DOHH2 (cell line): ENCODE measurements around the gene NDFIP2.
"Not testable (repeated sequence)": the region's sequence is repeated elsewhere in the genome, so short reads cannot be mapped to it uniquely, and the experiment has no call there.

Source experiments
- H3F3A ChIP-seq: fragments of 200-600 bp; sonication (generic), shearing (Covaris generic); 2 replicates; pipeline ENCODE4 v1.6.0; 2016; ENCODE audit warnings: antibody characterized with exemption, mild to moderate bottlenecking; ENCODE audit not compliant: control insufficient read depth, insufficient read depth
- H3K27ac ChIP-seq: fragments of 200-600 bp; sonication (generic); 2 replicates; pipeline ENCODE4 v1.5.1; 2014; ENCODE audit warnings: low read depth, mild to moderate bottlenecking, low read length, moderate library complexity
- H3K27me3 ChIP-seq: fragments of 200-600 bp; sonication (generic); 2 replicates; pipeline ENCODE4 v1.6.1; 2014; ENCODE audit warnings: mild to moderate bottlenecking, low read length, mixed read lengths; ENCODE audit not compliant: control insufficient read depth
- H3K36me3 ChIP-seq: fragments of 200-600 bp; sonication (generic); 2 replicates; pipeline ENCODE4 v1.6.1; 2014; ENCODE audit warnings: mild to moderate bottlenecking, low read length, moderate library complexity, mixed read lengths; ENCODE audit not compliant: control insufficient read depth
- H3K4me1 ChIP-seq: fragments of 200-600 bp; sonication (generic); 2 replicates; pipeline ENCODE4 v1.6.1; 2014; ENCODE audit warnings: mild to moderate bottlenecking, low read length, mixed read lengths; ENCODE audit not compliant: control insufficient read depth
- H3K4me2 ChIP-seq: fragments of 200-600 bp; sonication (generic); 2 replicates; pipeline ENCODE4 v1.6.0; 2014; ENCODE audit warnings: mild to moderate bottlenecking, low read length, moderate library complexity
- H3K4me3 ChIP-seq: fragments of 200-600 bp; sonication (generic); 2 replicates; pipeline ENCODE4 v1.5.1; 2014; ENCODE audit warnings: mild to moderate bottlenecking, low read length, mixed read lengths
- H3K79me2 ChIP-seq: fragments of 200-600 bp; sonication (generic); 2 replicates; pipeline ENCODE4 v1.6.1; 2014; ENCODE audit warnings: mild to moderate bottlenecking, low read length, mixed read lengths; ENCODE audit not compliant: control insufficient read depth
- H3K9me2 ChIP-seq: fragments of 200-600 bp; sonication (generic); replicated peaks from 2 replicates; pipeline ENCODE4 v1.6.1; 2014; ENCODE audit warnings: mild to moderate bottlenecking, low read length, mixed read lengths; ENCODE audit not compliant: control insufficient read depth
- H3K9me3 ChIP-seq: fragments of 200-600 bp; sonication (generic); 2 replicates; pipeline ENCODE4 v1.6.1; 2014; ENCODE audit warnings: antibody characterized with exemption, low read length, mixed read lengths; ENCODE audit not compliant: control insufficient read depth, insufficient read depth
- H4K20me1 ChIP-seq: fragments of 200-600 bp; sonication (generic); 2 replicates; pipeline ENCODE4 v1.6.0; 2014; ENCODE audit warnings: low read depth, mild to moderate bottlenecking, antibody characterized with exemption, low read length, moderate library complexity; ENCODE audit not compliant: control insufficient read depth, insufficient read depth
- CTCF ChIP-seq: fragments of 200-600 bp; sonication (generic); IDR thresholded peaks from one replicate; pipeline ENCODE4 v1.5.1; 2014; ENCODE audit warnings: antibody characterized with exemption, mild to moderate bottlenecking, low read depth, low read length; ENCODE audit not compliant: poor library complexity, severe bottlenecking
- EZH2phosphoT487 ChIP-seq: fragments of 200-600 bp; sonication (generic); IDR thresholded peaks from 2 replicates; pipeline ENCODE4 v1.6.1; 2017; ENCODE audit warnings: borderline replicate concordance, mild to moderate bottlenecking, antibody characterized with exemption, low read length, moderate library complexity, mixed read lengths

Gene NDFIP2

GRCh38 chr13:79562557-79562956 lies 81.6 kb downstream of the NDFIP2 start:
- Histone ChIP-seq H3K4me2 (no peak overlapping the region), H3K79me2 (no peaks in the 10 kb centered on the region), H3K27me3 (no peaks in the 10 kb centered on the region), H3K9me3 (no peaks in the 10 kb centered on the region), H3K27ac (no peak overlapping the region), H3F3A (no peaks in the 10 kb centered on the region), H4K20me1 (no peaks in the 10 kb centered on the region), H3K4me1 (no peaks in the 10 kb centered on the region), H3K36me3 (no peaks in the 10 kb centered on the region), H3K9me2 (no peaks in the 10 kb centered on the region), H3K4me3 (no peak overlapping the region)
- TF ChIP-seq CTCF = no peak
- TF ChIP-seq EZH2phosphoT487 = no peak

- H3K9me2 ChIP-seq = no peaks in the 10 kb centered on the region
- no peak overlapping the region for H3K27ac ChIP-seq
- H3K27me3 ChIP-seq = peaks cover 6% of the 10 kb centered on the region
- no peaks in the 10 kb centered on the region for H4K20me1 ChIP-seq
- H3K4me3 ChIP-seq = no peak overlapping the region
- no peaks in the 10 kb centered on the region for H3K36me3 ChIP-seq
- no peak overlapping the region for H3K4me2 ChIP-seq
- no peaks in the 10 kb centered on the region for H3K4me1 ChIP-seq
- no peaks in the 10 kb centered on the region for H3K9me3 ChIP-seq
- no peaks in the 10 kb centered on the region for H3K79me2 ChIP-seq
- TF ChIP-seq CTCF (no peak), EZH2phosphoT487 (no peak)
- H3F3A ChIP-seq = no peaks in the 10 kb centered on the region
Measured at GRCh38 chr13:79566118-79566517, 85.2 kb downstream of the NDFIP2 start.

GRCh38 chr13:79571147-79571546 lies 90.2 kb downstream of the NDFIP2 start:
- no peak for TF ChIP-seq EZH2phosphoT487
- no peak for TF ChIP-seq CTCF
- no peak overlapping the region for H3K27ac ChIP-seq
- no peaks in the 10 kb centered on the region for H3K9me2 ChIP-seq
- no peaks in the 10 kb centered on the region for H3K9me3 ChIP-seq
- H3K36me3 ChIP-seq = no peaks in the 10 kb centered on the region
- peaks cover 6% of the 10 kb centered on the region for H3K27me3 ChIP-seq
- H3K79me2 ChIP-seq = no peaks in the 10 kb centered on the region
- H3K4me3 ChIP-seq = no peak overlapping the region
- no peak overlapping the region for H3K4me2 ChIP-seq
- H3K4me1 ChIP-seq = no peaks in the 10 kb centered on the region
- H3F3A ChIP-seq = no peaks in the 10 kb centered on the region
- H4K20me1 ChIP-seq = no peaks in the 10 kb centered on the region

GRCh38 chr13:79573892-79574291 lies 92.9 kb downstream of the NDFIP2 start:
- H3K27ac ChIP-seq, H3K4me3 ChIP-seq, H3K79me2 ChIP-seq, H3K9me3 ChIP-seq, H3F3A ChIP-seq, H3K27me3 ChIP-seq, H3K9me2 ChIP-seq, H3K36me3 ChIP-seq, H3K4me1 ChIP-seq, H4K20me1 ChIP-seq, H3K4me2 ChIP-seq: not testable (repeated sequence)
